GM12878 (cell line): ENCODE data around the gene TEAD4. TPM values are rescaled to one million over a fixed set of nuclear protein-coding genes. Genes with fewer than 3 reads are reported as not detected.

Experiments
- ATAC-seq: fragments of 200-7000 bp; cut with Tn5 transposase; 3 replicates; pipeline ENCODE4 v1.9.1; 2020; ENCODE audit warnings: mild to moderate bottlenecking, moderate library complexity
- BruUV-seq: library from RNA; stranded (reverse); fragments of 400-500 nt; replicated peaks from 2 replicates; lab custom pipeline; 2021; lab: Mats Ljungman, UMichigan
- CTCF ChIA-PET: fragments of 300-600 bp; sonication (Branson Sonifier 250); formaldehyde crosslinking; extraction: SDS; loops from one replicate; lab custom pipeline; 2021; ENCODE audit warnings: inconsistent platforms; lab: Yijun Ruan, JAX
- POLR2A ChIA-PET: fragments of 350-600 bp; formaldehyde crosslinking; extraction: SDS; loops from one replicate; lab custom pipeline; 2021; ENCODE audit warnings: inconsistent platforms; lab: Charles Lee
- RAD21 ChIA-PET: fragments of 300-600 bp; sonication (Branson Sonifier 250); formaldehyde crosslinking; loops from one replicate; lab custom pipeline; 2023; ENCODE audit warnings: antibody characterized with exemption; ENCODE audit not compliant: unreplicated experiment; lab: Charles Lee
- SMC1A ChIA-PET: fragments of 300-600 bp; sonication (Branson Sonifier 250); formaldehyde crosslinking; loops from one replicate; lab custom pipeline; 2023; ENCODE audit not compliant: unreplicated experiment, uncharacterized antibody; lab: Charles Lee
- DNase-seq: peaks from one replicate; pipeline ENCODE4 v3.0.0-alpha.2; 2011; ENCODE audit warnings: low read depth, low spot score
- FAIRE-seq: peaks from 3 replicates; lab custom pipeline; 2011; peaks lifted over from hg19 to GRCh38; lab: Jason Lieb, UNC
- H2AFZ ChIP-seq: 2 replicates; pipeline ENCODE4 v1.6.0; 2011; ENCODE audit warnings: low read depth, low read length, control low read depth; ENCODE audit not compliant: control insufficient read depth
- H3K27ac ChIP-seq: 2 replicates; pipeline ENCODE4 v1.5.1; 2011; ENCODE audit warnings: control low read depth; ENCODE audit not compliant: control insufficient read depth, insufficient read depth
- H3K27me3 ChIP-seq, 2 experiments: replicated peaks in 1 of 2; 2 replicates each; pipeline versions ENCODE4 v1.6.0 to v1.6.1; 2011; ENCODE audit warnings: low read length in 1 of 2; ENCODE audit not compliant: control insufficient read depth in 2 of 2, insufficient read depth in 2 of 2
- H3K36me3 ChIP-seq, 2 experiments: 2 replicates each; pipeline ENCODE4 v1.5.1; 2011; ENCODE audit warnings: low read length in 1 of 2; ENCODE audit not compliant: control insufficient read depth in 2 of 2, insufficient read depth in 2 of 2
- H3K4me1 ChIP-seq: 2 replicates; pipeline ENCODE4 v1.6.1; 2011; ENCODE audit warnings: mild to moderate bottlenecking, low read length, moderate library complexity, mixed read lengths; ENCODE audit not compliant: control insufficient read depth, insufficient read depth
- H3K4me2 ChIP-seq: 2 replicates; pipeline ENCODE4 v1.6.0; 2011; ENCODE audit warnings: control low read depth; ENCODE audit not compliant: control insufficient read depth, insufficient read depth
- H3K4me3 ChIP-seq: fragments of 200-600 bp; sonication (generic); 2 replicates; pipeline ENCODE4 v1.5.1; 2016
- H3K79me2 ChIP-seq: 2 replicates; pipeline ENCODE4 v1.6.0; 2011; ENCODE audit warnings: low read length; ENCODE audit not compliant: control insufficient read depth, insufficient read depth
- H3K9ac ChIP-seq: 2 replicates; pipeline ENCODE4 v1.8.0; 2011; ENCODE audit warnings: low read length, control low read depth, mixed read lengths; ENCODE audit not compliant: control insufficient read depth, insufficient read depth
- H3K9me3 ChIP-seq: replicated peaks from 3 replicates; pipeline ENCODE4 v1.5.1; 2011; ENCODE audit warnings: mild to moderate bottlenecking, low read length; ENCODE audit not compliant: control insufficient read depth, insufficient read depth
- H4K20me1 ChIP-seq: 2 replicates; pipeline ENCODE4 v1.6.0; 2011; ENCODE audit not compliant: control insufficient read depth, insufficient read depth
- CHD2 ChIP-seq: IDR thresholded peaks from 2 replicates; pipeline ENCODE4 v1.6.1; 2011; ENCODE audit warnings: low read depth, low read length, improper control_type of control experiment, borderline replicate concordance
- E2F8 ChIP-seq: fragments of 450-650 bp; IDR thresholded peaks from 2 replicates; pipeline ENCODE4 v1.6.1; 2018; ENCODE audit warnings: mild to moderate bottlenecking, low read depth, moderate library complexity; ENCODE audit not compliant: partially characterized antibody
- E4F1 ChIP-seq: fragments of 450-650 bp; IDR thresholded peaks from 2 replicates; pipeline ENCODE4 v1.6.1; 2018; ENCODE audit warnings: borderline replicate concordance, mild to moderate bottlenecking; ENCODE audit not compliant: partially characterized antibody
- MYC ChIP-seq: IDR thresholded peaks from 2 replicates; pipeline ENCODE4 v1.6.1; 2011; ENCODE audit warnings: mild to moderate bottlenecking, low read length, moderate library complexity, inconsistent platforms; ENCODE audit not compliant: insufficient read depth, insufficient replicate concordance, insufficient read length, severe bottlenecking
- RAD21 ChIP-seq: IDR thresholded peaks from 2 replicates; pipeline ENCODE4 v1.6.1; 2011; ENCODE audit warnings: mild to moderate bottlenecking, low read depth, low read length, moderate library complexity; ENCODE audit not compliant: insufficient read depth
- RAD51 ChIP-seq: fragments of 450-650 bp; IDR thresholded peaks from 2 replicates; pipeline ENCODE4 v1.6.1; 2016; ENCODE audit warnings: moderate library complexity, mild to moderate bottlenecking, inconsistent platforms
- RBBP5 ChIP-seq: fragments of 200-600 bp; sonication (generic); conservative IDR thresholded peaks from 2 replicates; pipeline ENCODE4 v1.6.1; 2016
- TBL1XR1 ChIP-seq: IDR thresholded peaks from 2 replicates; pipeline ENCODE4 v1.6.1; 2012; ENCODE audit warnings: low read depth, low read length, improper control_type of control experiment
- TCF12 ChIP-seq: IDR thresholded peaks from 2 replicates; pipeline ENCODE4 v1.6.1; 2011; ENCODE audit warnings: low read depth, mild to moderate bottlenecking, low read length
- YBX1 ChIP-seq: fragments of 450-650 bp; IDR thresholded peaks from 2 replicates; pipeline ENCODE4 v1.6.1; 2016; ENCODE audit warnings: antibody characterized with exemption
- YY1 ChIP-seq: IDR thresholded peaks from 2 replicates; pipeline ENCODE4 v1.6.1; 2011; ENCODE audit warnings: low read depth, mild to moderate bottlenecking, low read length
- WGBS: methylation state at CpG from one replicate; pipeline ENCODE4 v1.1.6; 2016; ENCODE audit warnings: low lambda C conversion rate; ENCODE audit not compliant: insufficient replicate concordance, insufficient coverage; ENCODE audit errors: missing lambda C conversion rate; 5-methylcytosine and 5-hydroxymethylcytosine counted together
- in situ Hi-C: fragments of 300-500 bp; cut with MboI; formaldehyde crosslinking; loops from 9 replicates; pipeline ENCODE4 v1.14.3; 2018; ENCODE audit warnings: mixed read lengths
- intact Hi-C: fragments of 100-400 bp; cut with micrococcal nuclease; formaldehyde crosslinking; loops from one replicate; pipeline ENCODE4 v1.14.2; 2022; ENCODE audit not compliant: unreplicated experiment
- polyA plus RNA-seq, 11 experiments: library from polyadenylated mRNA; depleted of rRNA in 4 of 11; unstranded in 6 of 11; stranded (reverse) in 5 of 11; fragments of >200 nt; fragmentation: Nextera tagmentation in 4 of 11; fragmentation: Illumina TruSeq in 1 of 11; extraction: Ambion mirVana in 4 of 11; extraction: Trizol in 1 of 11; gene quantifications; 1 replicate in 1 of 11; 2 replicates in 10 of 11; pipeline versions ENCODE4 v1.2.1 to v1.2.3, GENCODE V29; 2011 to 2016; ENCODE audit warnings: inconsistent platforms in 2 of 11, missing spikeins in 2 of 11, low read depth in 1 of 11
- total RNA-seq, 4 experiments: library from RNA; depleted of rRNA in 3 of 4; stranded (reverse); fragments of >200 nt in 3 of 4; fragmentation: Illumina TruSeq in 1 of 4; extraction: Trizol in 1 of 4; gene quantifications; 2 replicates each; pipeline versions ENCODE4 v1.2.1 to v1.2.3, GENCODE V29; 2013 to 2021

Gene TEAD4
- total and polyA plus RNA-seq, 10 of the 15 experiments (the other 5 are each of a cell fraction or from before 2014, with no cell fraction given): 0.04 to 0.68 (median 0.31) TPM; not detected in 4

GRCh38 chr12:3035171-3035570, 76.0 kb downstream of the TEAD4 start:
- CTCF ChIA-PET: interaction anchor here (0.7 to 1.5 kb wide), 3 partner anchors 187 to 250 kb away, joined by 3 to 7 read pairs (median 4); no protein-coding TSS in a partner anchor
- Histone ChIP-seq H4K20me1 (no peaks in the 10 kb centered on the region), H3K4me3 (no peak overlapping the region), H3K9me3 (no peaks in the 10 kb centered on the region), H2AFZ (no peak overlapping the region), H3K9ac (no peak overlapping the region), H3K27me3 (no peaks in the 10 kb centered on the region; a peak in 1 of 4 replicates), H3K79me2 (no peaks in the 10 kb centered on the region), H3K27ac (no peak overlapping the region), H3K4me1 (no peaks in the 10 kb centered on the region), H3K4me2 (no peak overlapping the region), H3K36me3 (no peaks in the 10 kb centered on the region)
- BruUV-seq: no TSS peak
- 53% methylated on average over 5 of the region's 5 CpGs for WGBS
- RAD21 ChIA-PET: interaction anchor here (1.6 kb wide), 1 partner anchor 155 kb away, joined by 7 read pairs; no protein-coding TSS in a partner anchor
- ATAC-seq (no peak), FAIRE-seq (no peak), DNase-seq (no peak)
- no peak for TF ChIP-seq MYC
- no peak for TF ChIP-seq CHD2
- TF ChIP-seq E4F1: no peak
- no peak for TF ChIP-seq YY1
- no peak for TF ChIP-seq E2F8
- TF ChIP-seq TBL1XR1: no peak
- no peak for TF ChIP-seq RBBP5
- no peak for TF ChIP-seq YBX1
- no peak for TF ChIP-seq RAD21
- no peak for TF ChIP-seq RAD51
- TF ChIP-seq TCF12: no peak
- SMC1A ChIA-PET: no interaction called here
- in situ Hi-C loops: no loop called here
- intact Hi-C loops: no loop called here
- POLR2A ChIA-PET: no interaction called here
